Measurements from ENCODE around the gene PDXP.
"Not testable (repeated sequence)": the region's sequence is repeated elsewhere in the genome, so short reads cannot be mapped to it uniquely, and the experiment has no call there.

DNA sequence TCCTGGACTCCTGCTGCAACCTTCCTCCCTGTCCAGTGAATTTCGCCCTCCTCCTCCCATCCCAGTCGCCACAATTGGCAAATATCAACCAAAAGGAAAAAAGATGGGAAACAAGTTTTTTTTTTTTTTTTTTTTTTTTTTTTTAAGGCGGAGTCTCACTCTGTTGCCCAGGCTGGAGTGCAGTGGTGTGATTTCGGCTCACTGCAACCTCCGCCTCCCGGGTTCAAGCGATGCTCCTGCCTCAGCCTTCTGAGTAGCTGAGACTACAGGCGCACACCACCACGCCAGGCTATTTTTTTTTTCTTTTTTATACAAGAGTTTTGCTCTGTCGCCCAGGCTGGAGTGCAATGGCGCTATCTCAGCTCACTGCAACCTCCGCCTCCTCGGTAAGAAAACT, 37.7 kb downstream of the PDXP start:
- not testable (repeated sequence) for TF ChIP-seq POLR2A, POLR2AphosphoS5 (IDR thresholded peaks at IDR 0.05; ENCODE audit: low read depth, low read length)
